Esophagus muscularis mucosa (tissue), 4 donors: ENCODE data around the gene GNMT.

Source experiments
- CTCF ChIP-seq, 3 experiments: fragments of 200-600 bp in 2 of 3; fragments of 450-650 bp in 1 of 3; sonication (generic) in 2 of 3; IDR thresholded peaks; one replicate each; pipeline ENCODE4 v1.5.1; 2017 to 2019; ENCODE audit warnings: antibody characterized with exemption in 3 of 3, mild to moderate bottlenecking in 2 of 3, moderate library complexity in 1 of 3
- EP300 ChIP-seq: sonication (generic); formaldehyde crosslinking; IDR thresholded peaks from one replicate; pipeline ENCODE4 v1.6.1; 2017; ENCODE audit warnings: antibody characterized with exemption
- POLR2A ChIP-seq: fragments of 450-650 bp; IDR thresholded peaks from one replicate; pipeline ENCODE4 v1.6.1; 2017; ENCODE audit warnings: antibody characterized with exemption, moderate library complexity, mild to moderate bottlenecking, low read depth

DNA sequence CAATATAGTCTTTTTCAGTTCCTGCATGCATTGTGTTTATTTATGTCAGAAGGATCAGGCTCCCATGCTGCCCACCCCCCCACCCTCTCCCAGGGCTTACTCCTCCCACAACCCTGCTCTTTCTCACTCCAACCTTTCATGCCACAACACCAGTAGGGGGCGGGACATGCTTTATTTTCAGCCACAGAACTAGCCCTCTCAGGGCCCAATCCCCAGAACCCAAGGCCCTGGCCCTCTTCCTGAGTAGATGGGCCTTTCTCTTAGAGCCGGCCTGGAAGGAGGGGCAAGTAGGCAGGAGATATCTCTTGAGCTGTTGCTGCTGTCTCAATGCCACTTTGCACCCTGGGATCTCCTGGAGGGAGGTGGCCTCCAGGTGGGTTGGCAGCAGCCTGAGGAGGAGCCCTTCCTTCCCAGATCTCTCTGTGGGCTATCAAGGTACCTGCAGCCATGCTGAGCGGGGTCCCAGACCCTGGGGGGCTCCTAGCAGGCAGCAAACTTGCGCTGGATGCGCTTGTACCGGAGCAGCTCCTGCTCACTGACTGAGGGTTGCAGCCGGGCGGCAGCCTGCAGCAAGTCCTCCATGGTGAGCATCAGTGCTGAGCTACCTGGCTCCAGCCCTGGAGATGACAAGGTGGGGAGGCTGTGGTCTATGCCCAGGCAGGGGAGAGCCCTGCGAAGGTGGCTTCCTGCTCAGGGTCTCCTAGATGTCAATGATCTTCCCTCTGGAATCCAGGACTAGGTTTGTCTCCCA lies 3.5 kb downstream of the GNMT start:
- TF ChIP-seq POLR2A (no peak), CTCF (IDR thresholded peaks at IDR 0.05) (no peak), EP300 (no peak)
